ENCODE measurements around the gene EPHX1.
A peak's percentile ranks its signal among the peaks of the same experiment; 100 is the strongest.

EPHX1 gene

GRCh38 chr1:225862581-225862950, 52.6 kb downstream of the EPHX1 start:
- no peak for DNase-seq (ENCODE audit: low read depth)
- no peak overlapping the region for H3K4me3 ChIP-seq (ENCODE audit: control insufficient read depth, low read depth, low read length)
- TF ChIP-seq, protein P1, sequence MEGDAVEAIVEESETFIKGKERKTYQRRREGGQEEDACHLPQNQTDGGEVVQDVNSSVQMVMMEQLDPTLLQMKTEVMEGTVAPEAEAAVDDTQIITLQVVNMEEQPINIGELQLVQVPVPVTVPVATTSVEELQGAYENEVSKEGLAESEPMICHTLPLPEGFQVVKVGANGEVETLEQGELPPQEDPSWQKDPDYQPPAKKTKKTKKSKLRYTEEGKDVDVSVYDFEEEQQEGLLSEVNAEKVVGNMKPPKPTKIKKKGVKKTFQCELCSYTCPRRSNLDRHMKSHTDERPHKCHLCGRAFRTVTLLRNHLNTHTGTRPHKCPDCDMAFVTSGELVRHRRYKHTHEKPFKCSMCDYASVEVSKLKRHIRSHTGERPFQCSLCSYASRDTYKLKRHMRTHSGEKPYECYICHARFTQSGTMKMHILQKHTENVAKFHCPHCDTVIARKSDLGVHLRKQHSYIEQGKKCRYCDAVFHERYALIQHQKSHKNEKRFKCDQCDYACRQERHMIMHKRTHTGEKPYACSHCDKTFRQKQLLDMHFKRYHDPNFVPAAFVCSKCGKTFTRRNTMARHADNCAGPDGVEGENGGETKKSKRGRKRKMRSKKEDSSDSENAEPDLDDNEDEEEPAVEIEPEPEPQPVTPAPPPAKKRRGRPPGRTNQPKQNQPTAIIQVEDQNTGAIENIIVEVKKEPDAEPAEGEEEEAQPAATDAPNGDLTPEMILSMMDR (conservative IDR thresholded peaks at IDR 0.05; ENCODE audit: control insufficient read depth, insufficient read depth, low read depth, low read length) = no peak

DNA sequence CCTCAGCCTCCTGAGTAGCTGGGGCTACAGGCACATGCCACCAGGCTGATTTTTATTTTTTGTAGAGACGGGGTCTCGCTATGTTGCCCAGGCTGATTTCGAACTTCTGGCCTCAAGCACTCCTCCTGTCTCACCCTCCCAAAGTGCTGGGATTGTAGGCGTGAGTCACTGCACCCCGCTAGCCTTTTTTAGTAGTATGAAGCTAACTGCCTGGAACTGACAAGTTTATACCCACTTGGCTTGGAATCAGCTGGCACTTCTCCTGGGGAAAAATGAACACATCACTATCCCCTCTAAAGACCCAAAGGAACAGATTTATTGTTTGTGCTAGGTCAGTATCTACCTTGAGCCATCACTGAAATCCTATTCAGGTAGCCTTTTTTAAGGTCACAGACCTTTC, 53.2 kb downstream of the EPHX1 start:
- H3K4me3 ChIP-seq (ENCODE audit: control insufficient read depth, low read depth, low read length) = no peak overlapping the region
- TF ChIP-seq, protein P1 (conservative IDR thresholded peaks at IDR 0.05; ENCODE audit: control insufficient read depth, insufficient read depth, low read depth, low read length) = no peak
- DNase-seq (ENCODE audit: low read depth) = peak; percentile 42

DNA sequence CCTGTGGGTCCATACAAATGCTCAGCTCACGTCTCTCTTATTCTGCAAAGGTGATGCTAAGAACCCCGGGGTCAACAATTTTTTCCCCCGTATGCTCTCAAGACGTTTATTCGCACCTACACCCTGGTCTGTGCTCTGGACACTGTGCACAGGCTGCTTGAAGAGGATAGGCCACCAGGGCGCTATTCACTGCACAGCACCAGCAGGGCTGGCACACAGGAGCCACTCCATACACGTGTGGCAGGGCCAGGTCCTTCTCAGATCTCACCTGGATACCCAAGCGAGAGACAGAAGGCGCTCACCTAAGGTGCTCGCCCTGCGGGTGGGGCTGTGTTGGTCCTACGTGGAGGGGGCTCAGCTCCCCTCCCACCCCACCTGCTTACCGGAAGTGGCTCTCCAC, 55.6 kb downstream of the EPHX1 start:
- H3K4me3 ChIP-seq (ENCODE audit: control insufficient read depth, low read depth, low read length) = no peak overlapping the region
- TF ChIP-seq, protein P1 (conservative IDR thresholded peaks at IDR 0.05; ENCODE audit: control insufficient read depth, insufficient read depth, low read depth, low read length) = no peak
- no peak for DNase-seq (ENCODE audit: low read depth)

DNA sequence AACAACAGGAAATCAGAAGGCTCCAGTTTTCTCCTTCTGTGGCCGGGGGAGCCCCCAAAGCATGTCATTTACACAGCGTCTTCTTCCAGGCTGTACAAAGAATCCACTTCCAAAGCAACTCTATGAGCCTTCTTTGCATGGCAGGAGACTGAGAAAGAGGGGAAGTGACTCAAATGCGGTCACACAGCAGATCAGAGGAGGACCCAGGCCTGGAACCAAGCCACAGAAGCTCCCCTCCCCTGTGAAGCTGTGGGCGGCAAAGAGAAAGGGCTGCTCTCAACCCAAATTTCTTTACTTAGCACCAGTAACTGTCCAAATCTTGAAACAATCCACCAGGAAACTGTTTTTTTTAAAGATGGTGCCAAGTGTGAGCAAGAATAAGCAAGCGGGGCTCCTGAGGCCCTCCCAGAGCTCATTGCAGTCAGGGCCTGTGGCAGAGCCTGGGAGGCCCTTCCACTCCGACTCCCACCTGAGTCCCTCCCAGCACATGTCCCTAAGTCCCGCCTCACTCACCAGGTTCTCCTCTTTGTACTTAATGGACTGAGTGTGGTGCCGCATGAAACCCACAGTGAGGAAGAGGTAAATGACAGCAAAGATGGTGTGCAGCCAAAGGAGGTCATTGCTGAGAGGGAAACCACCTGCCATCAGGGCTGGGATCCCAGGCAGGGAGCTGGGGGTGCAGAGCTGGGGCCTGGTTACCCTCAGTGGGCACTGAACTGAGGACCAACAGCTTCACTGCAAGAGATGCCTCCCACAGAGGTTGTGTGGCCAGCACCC, 56.3 kb downstream of the EPHX1 start:
- DNase-seq (ENCODE audit: low read depth) = peak; percentile 76
- H3K4me3 ChIP-seq (ENCODE audit: control insufficient read depth, low read depth, low read length) = no peak overlapping the region
- TF ChIP-seq, protein P1 (conservative IDR thresholded peaks at IDR 0.05; ENCODE audit: control insufficient read depth, insufficient read depth, low read depth, low read length) = no peak

GRCh38 chr1:225866981-225867380, 57.1 kb downstream of the EPHX1 start:
- DNase-seq (ENCODE audit: low read depth) = no peak
- TF ChIP-seq, protein P1 (conservative IDR thresholded peaks at IDR 0.05; ENCODE audit: control insufficient read depth, insufficient read depth, low read depth, low read length) = no peak

GRCh38 chr1:225868631-225869330, 58.9 kb downstream of the EPHX1 start:
- H3K4me3 ChIP-seq (ENCODE audit: control insufficient read depth, low read depth, low read length) = no peak overlapping the region
- TF ChIP-seq, protein P1 (conservative IDR thresholded peaks at IDR 0.05; ENCODE audit: control insufficient read depth, insufficient read depth, low read depth, low read length) = no peak
- DNase-seq (ENCODE audit: low read depth) = no peak

More at GRCh38 chr1:225866981-225867380, 57.1 kb downstream of the EPHX1 start:
- H3K4me3 ChIP-seq (ENCODE audit: control insufficient read depth, low read depth, low read length) = no peak overlapping the region

All from fibroblast of mammary gland (primary cell).